Spleen (tissue), 11 donors: Measurements from ENCODE around the gene PCK2. TPM values are rescaled to one million over a fixed set of nuclear protein-coding genes. Genes with fewer than 3 reads are reported as not detected.

Experiments
- DNase-seq: peaks from one replicate; pipeline ENCODE4 v3.0.0-alpha.2; 2020
- H3K27ac ChIP-seq, 8 donors: fragments of 200-600 bp; sonication (generic) in 7 of 8; 1 replicate in 4 of 8; 2 replicates in 4 of 8; pipeline versions ENCODE4 v1.5.0 to v1.8.0; 2016 to 2021; ENCODE audit warnings: inconsistent platforms in 4 of 8, mild to moderate bottlenecking in 4 of 8, moderate library complexity in 1 of 8
- H3K27me3 ChIP-seq, 7 donors: fragments of 200-600 bp; sonication (generic) in 6 of 7; replicated peaks in 1 of 7; 1 replicate in 4 of 7; 2 replicates in 3 of 7; pipeline versions ENCODE4 v1.5.0 to v1.8.0; 2016 to 2021; ENCODE audit warnings: inconsistent platforms in 3 of 7, mild to moderate bottlenecking in 1 of 7
- H3K36me3 ChIP-seq, 6 donors: fragments of 200-600 bp; sonication (generic) in 5 of 6; 1 replicate in 4 of 6; 2 replicates in 2 of 6; pipeline versions ENCODE4 v1.5.0 to v1.8.0; 2016 to 2021; ENCODE audit warnings: inconsistent platforms in 2 of 6
- H3K4me1 ChIP-seq, 6 donors: fragments of 200-600 bp; sonication (generic) in 5 of 6; 1 replicate in 3 of 6; 2 replicates in 3 of 6; pipeline versions ENCODE4 v1.5.0 to v1.8.0; 2016 to 2021; ENCODE audit warnings: inconsistent platforms in 3 of 6
- H3K4me3 ChIP-seq, 8 donors: fragments of 200-600 bp; sonication (generic) in 7 of 8; 1 replicate in 4 of 8; 2 replicates in 4 of 8; pipeline versions ENCODE4 v1.5.0 to v1.8.0; 2016 to 2021; ENCODE audit warnings: inconsistent platforms in 4 of 8, mild to moderate bottlenecking in 4 of 8, moderate library complexity in 2 of 8
- H3K9me3 ChIP-seq, 8 donors: fragments of 200-600 bp; sonication (generic) in 7 of 8; 1 replicate in 4 of 8; 2 replicates in 4 of 8; pipeline versions ENCODE4 v1.5.0 to v1.8.0; 2016 to 2021; ENCODE audit warnings: inconsistent platforms in 4 of 8
- CTCF ChIP-seq, 11 experiments: fragments of 200-600 bp in 7 of 11; fragments of 450-650 bp in 4 of 11; sonication (generic) in 4 of 11; IDR thresholded peaks in 8 of 11; conservative IDR thresholded peaks in 3 of 11; 1 replicate in 7 of 11; 2 replicates in 4 of 11; pipeline versions ENCODE4 v1.4.0 to v1.8.0; 2016 to 2021; ENCODE audit warnings: antibody characterized with exemption in 11 of 11, inconsistent platforms in 4 of 11, mild to moderate bottlenecking in 1 of 11
- POLR2A ChIP-seq, 3 donors: fragments of 450-650 bp; IDR thresholded peaks; one replicate each; pipeline ENCODE4 v1.5.1; 2017; ENCODE audit warnings: antibody characterized with exemption in 3 of 3, mild to moderate bottlenecking in 1 of 3
- POLR2AphosphoS5 ChIP-seq, 3 donors: sonication (generic); formaldehyde crosslinking; IDR thresholded peaks; one replicate each; pipeline ENCODE4 v1.5.1; 2017; ENCODE audit warnings: antibody characterized with exemption in 3 of 3
- WGBS, 5 donors: extraction: QIAGEN DNeasy Blood & Tissue Kit in 3 of 5; methylation state at CpG; one replicate each; pipeline versions ENCODE4 v1.1.5 to v1.1.7; 2013 to 2018; 5-methylcytosine and 5-hydroxymethylcytosine counted together
- intact Hi-C: fragments of 100-400 bp; cut with DNase I; formaldehyde crosslinking; loops from one replicate; pipeline ENCODE4 v1.15.0; 2023; ENCODE audit warnings: low total_unique reads
- polyA plus RNA-seq, 3 donors: library from polyadenylated mRNA; stranded (reverse); fragments of 200-250 nt; gene quantifications; one replicate each; pipeline ENCODE4 v1.2.1, GENCODE V29; 2013
- total RNA-seq, 7 donors: library from RNA; depleted of rRNA in 3 of 7; stranded (reverse); fragments of >200 nt in 3 of 7; fragmentation: NEBNext Ultra II Directional in 4 of 7; extraction: Animal tissue kit (Norgen Biotek cat#: 25700) in 4 of 7; gene quantifications; one replicate each; pipeline versions ENCODE4 v1.1.0 to v1.2.1, GENCODE V29; 2016 to 2021
- donor health status: healthy with polysubstance abuse.
- donor health status: DM: no; HTN: no; CAD: no; lungs with moderate emphysema.
- donor health status: DM: no; HTN: no; CAD: no.
- donor health status: Bipolar disorder and iron deficiency.
- donor health status: healthy.
- donor health status: DM: no; HTN: no; CAD: no.
- donor health status: DM: yes; HTN: yes; CAD: no.

PCK2 gene
- total and polyA plus RNA-seq, 10 donors, result 25.3 to 52.3 (median 33.8) TPM

GRCh38 chr14:24085215-24085614 is 8.9 kb upstream of the PCK2 start:
- no peaks in the 10 kb centered on the region for H3K9me3 ChIP-seq
- H3K27me3 ChIP-seq, result peaks cover 0 to 13% (median 0%) of the 10 kb centered on the region in 7 donors
- H3K36me3 ChIP-seq, result no peaks in the 10 kb centered on the region
- TF ChIP-seq POLR2AphosphoS5 (IDR thresholded peaks at IDR 0.05) (no peak), CTCF (IDR thresholded peaks at IDR 0.05 in 8 of 11, conservative IDR thresholded peaks at IDR 0.05 in 3 of 11) (no peak), POLR2A (IDR thresholded peaks at IDR 0.05) (no peak)
- no peak overlapping the region for H3K4me3 ChIP-seq
- peaks cover 10 to 25% (median 16%) of the 10 kb centered on the region in 6 donors for H3K4me1 ChIP-seq
- no peak overlapping the region for H3K27ac ChIP-seq
- DNase-seq, result no peak
- intact Hi-C loops, result no loop called here
- WGBS, 5 donors, result 91 to 99% (median 92%) methylated on average over 3 of the region's 3 CpGs

DNA sequence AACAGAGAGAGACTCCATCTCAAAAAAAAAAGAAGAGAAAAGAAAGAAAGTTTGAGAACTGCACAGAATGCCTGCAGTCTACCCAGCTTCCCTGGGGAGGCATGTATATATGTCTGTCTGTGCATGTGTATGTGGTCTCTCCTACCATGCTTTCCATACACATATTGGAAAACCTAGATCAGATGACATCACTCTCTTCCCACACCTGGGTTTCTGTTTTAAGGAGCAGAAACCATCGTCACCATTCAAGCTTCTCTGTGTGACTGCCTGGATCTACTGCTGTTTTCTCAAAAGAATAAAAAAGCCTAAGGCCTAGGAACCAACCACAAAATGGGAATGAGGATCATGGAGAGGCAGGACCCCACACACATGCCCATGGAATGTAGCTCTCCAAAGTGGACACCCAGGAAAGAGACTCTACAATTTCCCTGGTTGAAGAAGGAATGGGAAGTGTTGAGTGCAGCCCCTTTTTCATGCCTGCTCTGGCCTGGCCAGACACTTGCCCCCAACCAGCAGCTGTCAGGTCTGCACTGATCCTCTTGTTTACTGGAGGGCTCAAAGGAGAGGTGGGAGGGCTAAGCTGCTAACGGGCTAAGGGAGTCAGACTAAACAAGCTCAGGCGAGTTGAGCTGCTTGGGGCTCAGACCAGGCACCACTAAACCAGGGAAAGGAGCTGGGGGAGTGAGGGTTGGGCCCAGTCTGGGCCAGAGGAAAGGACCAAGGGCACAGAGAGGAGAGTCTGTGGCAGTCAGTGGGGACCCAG is 7.7 kb upstream of the PCK2 start:
- WGBS, 5 donors, result 72 to 93% (median 88%) methylated on average over 3 of the region's 3 CpGs
- Histone ChIP-seq H3K4me1 (peaks cover 4 to 21% (median 13%) of the 10 kb centered on the region in 6 donors), H3K36me3 (no peaks in the 10 kb centered on the region), H3K27ac (no peak overlapping the region), H3K4me3 (no peak overlapping the region), H3K27me3 (peaks cover 0 to 6% (median 0%) of the 10 kb centered on the region in 7 donors), H3K9me3 (no peaks in the 10 kb centered on the region)
- intact Hi-C loops, result no loop called here
- TF ChIP-seq CTCF (IDR thresholded peaks at IDR 0.05 in 8 of 11, conservative IDR thresholded peaks at IDR 0.05 in 3 of 11) (no peak), POLR2A (IDR thresholded peaks at IDR 0.05) (no peak)
- DNase-seq, result peak; percentile 35

- 71 to 92% (median 85%) methylated on average over 1 of the region's 1 CpG for whole genome bisulfite sequencing, 5 donors
- Histone ChIP-seq H3K4me3 (no peak overlapping the region), H3K27me3 (no peaks in the 10 kb centered on the region), H3K36me3 (no peaks in the 10 kb centered on the region), H3K9me3 (no peaks in the 10 kb centered on the region), H3K27ac (no peak overlapping the region), H3K4me1 (peaks cover 0 to 14% (median 7%) of the 10 kb centered on the region in 6 donors)
- intact Hi-C loops, result no loop called here
- TF ChIP-seq CTCF (IDR thresholded peaks at IDR 0.05 in 8 of 11, conservative IDR thresholded peaks at IDR 0.05 in 3 of 11) (no peak), POLR2A (IDR thresholded peaks at IDR 0.05) (no peak), POLR2AphosphoS5 (IDR thresholded peaks at IDR 0.05) (no peak)
- DNase-seq, result no peak
These were observed 7.1 kb upstream of the PCK2 start for GRCh38 chr14:24087004-24087403.

DNA sequence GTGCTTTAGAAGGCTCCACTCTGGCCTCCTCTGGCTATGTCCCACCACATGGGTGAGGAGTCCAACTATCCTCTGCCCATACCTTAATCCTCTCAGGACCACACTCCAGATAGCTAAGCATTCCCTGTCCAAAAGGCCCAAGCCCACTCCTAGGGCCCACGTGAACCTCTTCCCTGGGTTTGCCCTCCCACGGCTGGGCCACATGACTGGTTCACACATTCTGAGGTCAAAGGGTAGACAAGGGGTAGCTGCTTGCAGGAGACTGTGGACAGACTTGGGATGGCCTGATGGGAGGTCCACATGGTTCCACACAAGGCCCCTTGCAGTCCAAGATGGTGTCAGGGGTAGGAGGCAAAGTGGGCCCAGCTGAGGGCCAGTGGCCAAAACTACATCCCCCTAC is 6.0 kb upstream of the PCK2 start:
- Histone ChIP-seq H3K27ac (no peak overlapping the region), H3K4me1 (peaks cover 0 to 16% (median 10%) of the 10 kb centered on the region in 6 donors), H3K27me3 (no peaks in the 10 kb centered on the region), H3K4me3 (no peak overlapping the region), H3K9me3 (no peaks in the 10 kb centered on the region), H3K36me3 (no peaks in the 10 kb centered on the region)
- TF ChIP-seq POLR2AphosphoS5 (IDR thresholded peaks at IDR 0.05) (no peak), POLR2A (IDR thresholded peaks at IDR 0.05) (no peak), CTCF (IDR thresholded peaks at IDR 0.05 in 8 of 11, conservative IDR thresholded peaks at IDR 0.05 in 3 of 11) (no peak)
- DNase-seq, result peak; percentile 48
- intact Hi-C loops, result no loop called here
- WGBS, 5 donors, result 67 to 84% (median 78%) methylated on average over 2 of the region's 2 CpGs
